ENCODE results near the gene ZNF446. TPM values are rescaled to one million over a fixed set of nuclear protein-coding genes. Genes with fewer than 3 reads are reported as not detected.

The ZNF446 gene
- total RNA-seq, 1 donor from 2014 or later: 11.5 TPM

- peak; percentile 70 for DNase-seq (ENCODE audit: extremely low read depth, low read depth, low spot score)
Measured at GRCh38 chr19:58519355-58520256, 43.5 kb downstream of the ZNF446 start, which contains the start of gene ZBTB45. ZBTB45 (minus strand) TSS chr19:58519810; CDS start chr19:58517673, 2,137 bp downstream.

- no peak for DNase-seq (ENCODE audit: extremely low read depth, low read depth, low spot score)
Measured at GRCh38 chr19:58520257-58520599, 44.1 kb downstream of the ZNF446 start.

GRCh38 chr19:58521651-58522050, 45.5 kb downstream of the ZNF446 start:
- no peak for DNase-seq (ENCODE audit: extremely low read depth, low read depth, low spot score)

- DNase-seq (ENCODE audit: extremely low read depth, low read depth, low spot score): no peak
Measured at GRCh38 chr19:58522709-58523108, 46.6 kb downstream of the ZNF446 start.

GRCh38 chr19:58529405-58529804, 53.3 kb downstream of the ZNF446 start:
- no peak for DNase-seq (ENCODE audit: extremely low read depth, low read depth, low spot score)

Other genes with a start within 250 kb of the ZNF446 start
- gene ZNF544, start 247.4 kb upstream of the ZNF446 start, total RNA-seq: 32.5 and 46.6 TPM in 2 replicates
- 7.3 and 8.6 TPM in 2 replicates for gene ZNF8, start 197.4 kb upstream of the ZNF446 start, total RNA-seq
- gene ERVK3-1, start 171.0 kb upstream of the ZNF446 start, total RNA-seq: 15.6 and 34.3 TPM in 2 replicates
- 1.8 and 3.5 TPM in 2 replicates for gene ZSCAN22, start 149.4 kb upstream of the ZNF446 start, total RNA-seq
- gene A1BG, start 122.9 kb upstream of the ZNF446 start, total RNA-seq: 11.8 and 40.5 TPM in 2 replicates
- 0.58 and 1.2 TPM in 2 replicates for gene ZNF497, start 113.6 kb upstream of the ZNF446 start, total RNA-seq
- 1.9 and 5.3 TPM in 2 replicates for gene ZNF837, start 95.3 kb upstream of the ZNF446 start, total RNA-seq
- 1,315 and 2,062 TPM in 2 replicates for gene RPS5, start 89.1 kb upstream of the ZNF446 start, total RNA-seq
- 0.68 TPM in 1 of 2 replicates, not detected in the other for gene RNF225, start 80.7 kb upstream of the ZNF446 start, total RNA-seq
- 5.7 and 8.4 TPM in 2 replicates for gene ZNF584, start 67.7 kb upstream of the ZNF446 start, total RNA-seq
- gene ZNF132, start 36.2 kb upstream of the ZNF446 start, total RNA-seq: 3.3 and 4.4 TPM in 2 replicates
- 5.3 and 6.3 TPM in 2 replicates for gene ZNF324B, start 24.7 kb upstream of the ZNF446 start, total RNA-seq
- gene ZNF324, start 9.3 kb upstream of the ZNF446 start, total RNA-seq: 14.3 and 19.5 TPM in 2 replicates
- 6.4 and 8.7 TPM in 2 replicates for gene SLC27A5, start 35.6 kb downstream of the ZNF446 start, total RNA-seq
- gene ZBTB45, start 43.5 kb downstream of the ZNF446 start, total RNA-seq: 15.4 and 16.7 TPM in 2 replicates
- 252 and 298 TPM in 2 replicates for gene TRIM28, start 67.7 kb downstream of the ZNF446 start, total RNA-seq
- gene CHMP2A, start 78.8 kb downstream of the ZNF446 start, total RNA-seq: 104 and 137 TPM in 2 replicates
- 34.7 and 60.8 TPM in 2 replicates for gene UBE2M, start 82.3 kb downstream of the ZNF446 start, total RNA-seq
- gene MZF1, start 97.0 kb downstream of the ZNF446 start, total RNA-seq: 18.6 and 23.1 TPM in 2 replicates

Data from glomerular endothelial cell (primary cell).